GM12878 (cell line): ENCODE results near the gene SEC63. TPM values are rescaled to one million over a fixed set of nuclear protein-coding genes. Genes with fewer than 3 reads are reported as not detected.

Experiments
- ATF7 ChIP-seq: fragments of 450-650 bp; IDR thresholded peaks from 2 replicates; pipeline ENCODE4 v1.6.1; 2016; ENCODE audit warnings: low read depth, mild to moderate bottlenecking
- DPF2 ChIP-seq: fragments of 450-650 bp; IDR thresholded peaks from 2 replicates; pipeline ENCODE4 v1.6.1; 2017; ENCODE audit warnings: mild to moderate bottlenecking
- E2F8 ChIP-seq: fragments of 450-650 bp; IDR thresholded peaks from 2 replicates; pipeline ENCODE4 v1.6.1; 2018; ENCODE audit warnings: mild to moderate bottlenecking, low read depth, moderate library complexity; ENCODE audit not compliant: partially characterized antibody
- IKZF1 ChIP-seq: fragments of 450-650 bp; conservative IDR thresholded peaks from 2 replicates; pipeline ENCODE4 v1.6.1; 2017; ENCODE audit warnings: antibody characterized with exemption, mild to moderate bottlenecking
- IKZF2 ChIP-seq, 2 experiments: fragments of 450-650 bp; IDR thresholded peaks; 2 replicates each; pipeline ENCODE4 v1.6.1; 2017; ENCODE audit warnings: mild to moderate bottlenecking in 2 of 2, moderate library complexity in 2 of 2
- JUND ChIP-seq: IDR thresholded peaks from 2 replicates; pipeline ENCODE4 v1.6.1; 2012; ENCODE audit warnings: low read depth, mild to moderate bottlenecking, low read length, improper control_type of control experiment, moderate library complexity
- LARP7 ChIP-seq: fragments of 450-650 bp; IDR thresholded peaks from 2 replicates; pipeline ENCODE4 v1.6.1; 2017; ENCODE audit warnings: mild to moderate bottlenecking
- MXI1 ChIP-seq: fragments of 150-350 bp; IDR thresholded peaks from 2 replicates; pipeline ENCODE4 v1.6.1; 2011; ENCODE audit warnings: low read depth, mild to moderate bottlenecking, inconsistent platforms, low read length, improper control_type of control experiment
- NFXL1 ChIP-seq: fragments of 450-650 bp; IDR thresholded peaks from 2 replicates; pipeline ENCODE4 v1.6.1; 2017; ENCODE audit warnings: antibody characterized with exemption, mild to moderate bottlenecking, borderline replicate concordance
- PAX5 ChIP-seq: IDR thresholded peaks from 2 replicates; pipeline ENCODE4 v1.6.1; 2011; ENCODE audit warnings: low read depth, low read length, borderline replicate concordance
- PKNOX1 ChIP-seq: fragments of 450-650 bp; IDR thresholded peaks from 2 replicates; pipeline ENCODE4 v1.6.1; 2016; ENCODE audit warnings: mild to moderate bottlenecking
- POLR2A ChIP-seq: IDR thresholded peaks from 2 replicates; pipeline ENCODE4 v1.6.1; 2011; ENCODE audit warnings: low read depth, mild to moderate bottlenecking, low read length
- POLR2AphosphoS5 ChIP-seq: IDR thresholded peaks from 2 replicates; pipeline ENCODE4 v1.6.1; 2011; ENCODE audit warnings: mild to moderate bottlenecking, low read length, inconsistent platforms
- RAD51 ChIP-seq: fragments of 450-650 bp; IDR thresholded peaks from 2 replicates; pipeline ENCODE4 v1.6.1; 2016; ENCODE audit warnings: moderate library complexity, mild to moderate bottlenecking, inconsistent platforms
- SMAD1 ChIP-seq: fragments of 450-650 bp; IDR thresholded peaks from 2 replicates; pipeline ENCODE4 v1.6.1; 2018; ENCODE audit warnings: mild to moderate bottlenecking, low read depth; ENCODE audit not compliant: partially characterized antibody
- TAF1 ChIP-seq: IDR thresholded peaks from 2 replicates; pipeline ENCODE4 v1.6.1; 2011; ENCODE audit warnings: mild to moderate bottlenecking, low read depth, low read length, borderline replicate concordance
- TARDBP ChIP-seq: IDR thresholded peaks from 2 replicates; pipeline ENCODE4 v1.6.1; 2016; ENCODE audit warnings: borderline replicate concordance
- TBL1XR1 ChIP-seq: IDR thresholded peaks from 2 replicates; pipeline ENCODE4 v1.6.1; 2012; ENCODE audit warnings: low read depth, low read length, improper control_type of control experiment
- TCF3 ChIP-seq: IDR thresholded peaks from 2 replicates; pipeline ENCODE4 v1.6.1; 2012; ENCODE audit warnings: low read depth, mild to moderate bottlenecking, low read length, borderline replicate concordance; ENCODE audit not compliant: insufficient read depth
- ZSCAN29 ChIP-seq: fragments of 450-650 bp; IDR thresholded peaks from 2 replicates; pipeline ENCODE4 v1.6.1; 2017; ENCODE audit warnings: mild to moderate bottlenecking, moderate library complexity
- polyA plus RNA-seq, 11 experiments: library from polyadenylated mRNA; depleted of rRNA in 4 of 11; unstranded in 6 of 11; stranded (reverse) in 5 of 11; fragments of >200 nt; fragmentation: Nextera tagmentation in 4 of 11; fragmentation: Illumina TruSeq in 1 of 11; extraction: Ambion mirVana in 4 of 11; extraction: Trizol in 1 of 11; gene quantifications; 1 replicate in 1 of 11; 2 replicates in 10 of 11; pipeline versions ENCODE4 v1.2.1 to v1.2.3, GENCODE V29; 2011 to 2016; ENCODE audit warnings: inconsistent platforms in 2 of 11, missing spikeins in 2 of 11, low read depth in 1 of 11
- total RNA-seq, 4 experiments: library from RNA; depleted of rRNA in 3 of 4; stranded (reverse); fragments of >200 nt in 3 of 4; fragmentation: Illumina TruSeq in 1 of 4; extraction: Trizol in 1 of 4; gene quantifications; 2 replicates each; pipeline versions ENCODE4 v1.2.1 to v1.2.3, GENCODE V29; 2013 to 2021
- TF ChIP-seq, protein P1 (sequence below): fragments of 450-650 bp; IDR thresholded peaks from 2 replicates; pipeline ENCODE4 v1.6.1; 2017; ENCODE audit warnings: low read depth, mild to moderate bottlenecking, moderate library complexity
- TF ChIP-seq, protein P2 (sequence below): fragments of 450-650 bp; IDR thresholded peaks from 2 replicates; pipeline ENCODE4 v1.6.1; 2017; ENCODE audit warnings: mild to moderate bottlenecking, moderate library complexity

The SEC63 gene
- total and polyA plus RNA-seq, 10 of the 15 experiments (the other 5 are each of a cell fraction or from before 2014, with no cell fraction given), result 10.1 to 87.0 (median 34.3) TPM

DNA sequence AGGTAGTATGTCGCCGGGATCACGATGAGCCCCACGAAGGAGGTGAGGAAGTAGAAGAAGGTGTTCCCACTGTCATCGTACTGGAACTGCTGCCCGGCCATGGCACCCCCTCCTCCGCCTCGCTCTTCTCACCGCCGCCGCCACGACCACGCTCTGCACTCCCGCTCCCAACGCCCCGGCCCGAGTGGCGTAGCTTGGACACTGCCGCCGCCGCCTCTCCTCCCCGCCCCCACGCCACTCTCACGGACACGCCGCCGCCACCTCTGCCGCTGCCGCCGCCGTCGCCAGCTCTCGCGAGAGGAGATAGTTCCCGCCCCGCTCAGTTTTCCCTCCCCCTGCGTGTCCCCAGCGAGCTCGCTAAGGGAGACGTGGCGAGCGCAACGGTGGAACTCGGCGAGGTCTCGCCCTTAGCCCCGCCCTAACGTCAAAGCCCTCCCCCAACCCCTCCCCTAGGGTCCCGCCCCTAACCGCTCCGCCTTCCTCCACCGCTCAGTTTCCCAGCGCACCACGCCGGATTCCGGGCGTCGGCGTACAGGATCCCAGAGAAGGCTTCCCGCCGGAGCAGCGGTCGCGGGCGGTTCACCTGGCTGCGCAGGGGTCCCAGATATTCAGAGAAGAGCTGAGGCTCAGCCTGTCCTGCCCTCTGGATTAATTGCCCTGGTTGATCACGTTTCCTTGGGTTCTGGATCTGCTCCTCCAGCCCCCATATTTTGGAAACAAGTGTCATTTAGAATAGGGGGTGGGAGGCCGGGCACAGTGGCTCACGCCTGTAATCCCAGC is at the start of gene SEC63 (continued):
- TF ChIP-seq JUND (peak; percentile 23; the same call in 1 of the 2 replicates), ZSCAN29 (no peak), PAX5 (peak; percentile 33; the same call in 1 of the 2 replicates), TARDBP (no peak), MXI1 (peak; percentile 68), LARP7 (peak; percentile 96), IKZF2 (IDR thresholded peaks at IDR 0.05) (peak; percentile 31 to 57; a peak in 2 of 4 replicates), PKNOX1 (peak; percentile 74), DPF2 (peak; percentile 70; the same call in 1 of the 2 replicates), ATF7 (no peak), RAD51 (no peak), SMAD1 (no peak), IKZF1 (peak; percentile 57; the same call in 1 of the 2 replicates), NFXL1 (no peak), POLR2A (peak; percentile 96), POLR2AphosphoS5 (peak; percentile 81), TCF3 (0 out of 2 replicates have a peak, but pooled peaks have one; percentile 47), TBL1XR1 (0 out of 2 replicates have a peak, but pooled peaks have one; percentile 22), E2F8 (no peak), TAF1 (peak; percentile 77)
- TF ChIP-seq, protein P1, sequence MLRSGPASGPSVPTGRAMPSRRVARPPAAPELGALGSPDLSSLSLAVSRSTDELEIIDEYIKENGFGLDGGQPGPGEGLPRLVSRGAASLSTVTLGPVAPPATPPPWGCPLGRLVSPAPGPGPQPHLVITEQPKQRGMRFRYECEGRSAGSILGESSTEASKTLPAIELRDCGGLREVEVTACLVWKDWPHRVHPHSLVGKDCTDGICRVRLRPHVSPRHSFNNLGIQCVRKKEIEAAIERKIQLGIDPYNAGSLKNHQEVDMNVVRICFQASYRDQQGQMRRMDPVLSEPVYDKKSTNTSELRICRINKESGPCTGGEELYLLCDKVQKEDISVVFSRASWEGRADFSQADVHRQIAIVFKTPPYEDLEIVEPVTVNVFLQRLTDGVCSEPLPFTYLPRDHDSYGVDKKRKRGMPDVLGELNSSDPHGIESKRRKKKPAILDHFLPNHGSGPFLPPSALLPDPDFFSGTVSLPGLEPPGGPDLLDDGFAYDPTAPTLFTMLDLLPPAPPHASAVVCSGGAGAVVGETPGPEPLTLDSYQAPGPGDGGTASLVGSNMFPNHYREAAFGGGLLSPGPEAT, result 0 out of 2 replicates have a peak, but pooled peaks have one; percentile 37
- TF ChIP-seq, protein P2, sequence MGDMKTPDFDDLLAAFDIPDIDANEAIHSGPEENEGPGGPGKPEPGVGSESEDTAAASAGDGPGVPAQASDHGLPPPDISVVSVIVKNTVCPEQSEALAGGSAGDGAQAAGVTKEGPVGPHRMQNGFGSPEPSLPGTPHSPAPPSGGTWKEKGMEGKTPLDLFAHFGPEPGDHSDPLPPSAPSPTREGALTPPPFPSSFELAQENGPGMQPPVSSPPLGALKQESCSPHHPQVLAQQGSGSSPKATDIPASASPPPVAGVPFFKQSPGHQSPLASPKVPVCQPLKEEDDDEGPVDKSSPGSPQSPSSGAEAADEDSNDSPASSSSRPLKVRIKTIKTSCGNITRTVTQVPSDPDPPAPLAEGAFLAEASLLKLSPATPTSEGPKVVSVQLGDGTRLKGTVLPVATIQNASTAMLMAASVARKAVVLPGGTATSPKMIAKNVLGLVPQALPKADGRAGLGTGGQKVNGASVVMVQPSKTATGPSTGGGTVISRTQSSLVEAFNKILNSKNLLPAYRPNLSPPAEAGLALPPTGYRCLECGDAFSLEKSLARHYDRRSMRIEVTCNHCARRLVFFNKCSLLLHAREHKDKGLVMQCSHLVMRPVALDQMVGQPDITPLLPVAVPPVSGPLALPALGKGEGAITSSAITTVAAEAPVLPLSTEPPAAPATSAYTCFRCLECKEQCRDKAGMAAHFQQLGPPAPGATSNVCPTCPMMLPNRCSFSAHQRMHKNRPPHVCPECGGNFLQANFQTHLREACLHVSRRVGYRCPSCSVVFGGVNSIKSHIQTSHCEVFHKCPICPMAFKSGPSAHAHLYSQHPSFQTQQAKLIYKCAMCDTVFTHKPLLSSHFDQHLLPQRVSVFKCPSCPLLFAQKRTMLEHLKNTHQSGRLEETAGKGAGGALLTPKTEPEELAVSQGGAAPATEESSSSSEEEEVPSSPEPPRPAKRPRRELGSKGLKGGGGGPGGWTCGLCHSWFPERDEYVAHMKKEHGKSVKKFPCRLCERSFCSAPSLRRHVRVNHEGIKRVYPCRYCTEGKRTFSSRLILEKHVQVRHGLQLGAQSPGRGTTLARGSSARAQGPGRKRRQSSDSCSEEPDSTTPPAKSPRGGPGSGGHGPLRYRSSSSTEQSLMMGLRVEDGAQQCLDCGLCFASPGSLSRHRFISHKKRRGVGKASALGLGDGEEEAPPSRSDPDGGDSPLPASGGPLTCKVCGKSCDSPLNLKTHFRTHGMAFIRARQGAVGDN, result no peak
